ENCODE data around the gene UGT2B17.

DNA sequence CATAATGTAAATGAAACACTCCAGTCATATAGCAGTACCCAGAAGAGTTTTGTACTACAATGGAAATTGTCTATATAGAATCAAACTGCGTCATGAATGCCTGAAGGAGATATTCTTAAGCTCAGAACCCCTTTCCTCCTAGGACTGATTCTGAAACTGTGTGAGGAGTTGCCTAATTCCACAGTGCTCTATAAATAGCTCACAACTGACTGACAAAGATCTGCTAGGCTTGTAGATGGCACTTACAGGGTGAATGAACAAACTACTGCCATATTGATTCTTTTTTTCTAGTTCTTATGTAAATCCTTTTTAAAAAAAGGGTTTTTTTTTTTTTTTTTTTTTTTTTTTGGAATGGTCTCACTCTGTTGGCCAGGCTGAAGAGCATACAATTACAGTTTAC is 30.1 kb upstream of the UGT2B17 start:
- TF ChIP-seq, protein P1, sequence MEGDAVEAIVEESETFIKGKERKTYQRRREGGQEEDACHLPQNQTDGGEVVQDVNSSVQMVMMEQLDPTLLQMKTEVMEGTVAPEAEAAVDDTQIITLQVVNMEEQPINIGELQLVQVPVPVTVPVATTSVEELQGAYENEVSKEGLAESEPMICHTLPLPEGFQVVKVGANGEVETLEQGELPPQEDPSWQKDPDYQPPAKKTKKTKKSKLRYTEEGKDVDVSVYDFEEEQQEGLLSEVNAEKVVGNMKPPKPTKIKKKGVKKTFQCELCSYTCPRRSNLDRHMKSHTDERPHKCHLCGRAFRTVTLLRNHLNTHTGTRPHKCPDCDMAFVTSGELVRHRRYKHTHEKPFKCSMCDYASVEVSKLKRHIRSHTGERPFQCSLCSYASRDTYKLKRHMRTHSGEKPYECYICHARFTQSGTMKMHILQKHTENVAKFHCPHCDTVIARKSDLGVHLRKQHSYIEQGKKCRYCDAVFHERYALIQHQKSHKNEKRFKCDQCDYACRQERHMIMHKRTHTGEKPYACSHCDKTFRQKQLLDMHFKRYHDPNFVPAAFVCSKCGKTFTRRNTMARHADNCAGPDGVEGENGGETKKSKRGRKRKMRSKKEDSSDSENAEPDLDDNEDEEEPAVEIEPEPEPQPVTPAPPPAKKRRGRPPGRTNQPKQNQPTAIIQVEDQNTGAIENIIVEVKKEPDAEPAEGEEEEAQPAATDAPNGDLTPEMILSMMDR (IDR thresholded peaks at IDR 0.05): no peak
- TF ChIP-seq, protein P2, sequence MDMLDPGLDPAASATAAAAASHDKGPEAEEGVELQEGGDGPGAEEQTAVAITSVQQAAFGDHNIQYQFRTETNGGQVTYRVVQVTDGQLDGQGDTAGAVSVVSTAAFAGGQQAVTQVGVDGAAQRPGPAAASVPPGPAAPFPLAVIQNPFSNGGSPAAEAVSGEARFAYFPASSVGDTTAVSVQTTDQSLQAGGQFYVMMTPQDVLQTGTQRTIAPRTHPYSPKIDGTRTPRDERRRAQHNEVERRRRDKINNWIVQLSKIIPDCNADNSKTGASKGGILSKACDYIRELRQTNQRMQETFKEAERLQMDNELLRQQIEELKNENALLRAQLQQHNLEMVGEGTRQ (IDR thresholded peaks at IDR 0.05; ENCODE audit: borderline replicate concordance, low read depth, low read length): no peak
- TF ChIP-seq NRF1 (IDR thresholded peaks at IDR 0.05; ENCODE audit: low read depth, low read length): no peak
- TF ChIP-seq NFIC (IDR thresholded peaks at IDR 0.05; ENCODE audit: borderline replicate concordance): no peak
- TF ChIP-seq POLR2AphosphoS5 (IDR thresholded peaks at IDR 0.05; ENCODE audit: low read depth, low read length): no peak
- TF ChIP-seq GABPA (IDR thresholded peaks at IDR 0.05; ENCODE audit: low read depth): no peak
- no peak for TF ChIP-seq EP300 (IDR thresholded peaks at IDR 0.05; ENCODE audit: borderline replicate concordance in 1 of 2, low read depth in 1 of 2, low read length in 1 of 2)
- no peak for TF ChIP-seq CHD2 (IDR thresholded peaks at IDR 0.05; ENCODE audit: low read length, partially characterized antibody)
- TF ChIP-seq JUND (IDR thresholded peaks at IDR 0.05): no peak
- TF ChIP-seq RAD21 (IDR thresholded peaks at IDR 0.05; ENCODE audit: low read length): no peak

Data from SK-N-SH (cell line).